Panc1 (cell line): Measurements from ENCODE around the gene SIRT7. TPM values are rescaled to one million over a fixed set of nuclear protein-coding genes. Genes with fewer than 3 reads are reported as not detected.
A peak's percentile ranks its signal among the peaks of the same experiment; 100 is the strongest.

Experiments
- ATAC-seq: fragments of 200-7000 bp; cut with Tn5 transposase; 2 replicates; pipeline ENCODE4 v1.9.1; 2020; ENCODE audit warnings: mild to moderate bottlenecking, moderate library complexity
- BruUV-seq: library from RNA; stranded (reverse); fragments of 400-500 nt; replicated peaks from 2 replicates; lab custom pipeline; 2021; lab: Mats Ljungman, UMichigan
- CTCF ChIA-PET: fragments of 300-600 bp; sonication (Branson Sonifier 250); formaldehyde crosslinking; loops from one replicate; lab custom pipeline; 2022; ENCODE audit warnings: antibody characterized with exemption; lab: Charles Lee
- POLR2A ChIA-PET: fragments of 300-600 bp; sonication (Branson Sonifier 250); formaldehyde crosslinking; loops from one replicate; lab custom pipeline; 2022; ENCODE audit warnings: antibody characterized with exemption; lab: Charles Lee
- DNase-seq: peaks from one replicate; pipeline ENCODE4 v3.0.0-alpha.2; 2010; ENCODE audit warnings: low read depth, low spot score
- H3K27ac ChIP-seq: 2 replicates; pipeline ENCODE4 v1.5.1; 2011; ENCODE audit warnings: mild to moderate bottlenecking, low read length, inconsistent platforms
- H3K27me3 ChIP-seq: fragments of 200-500 bp; sonication (Bioruptor generic); 2 replicates; pipeline ENCODE4 v1.6.0; 2014; ENCODE audit warnings: low read length, inconsistent platforms; ENCODE audit not compliant: control insufficient read depth, insufficient read depth
- H3K36me3 ChIP-seq: fragments of 200-500 bp; sonication (Bioruptor generic); 2 replicates; pipeline ENCODE4 v1.5.1; 2014; ENCODE audit warnings: inconsistent platforms, mild to moderate bottlenecking, low read length, moderate library complexity; ENCODE audit not compliant: control insufficient read depth, insufficient read depth
- H3K4me1 ChIP-seq: 2 replicates; pipeline ENCODE4 v1.5.1; 2011; ENCODE audit warnings: inconsistent platforms, mild to moderate bottlenecking, low read length, moderate library complexity; ENCODE audit not compliant: control insufficient read depth, insufficient read depth
- H3K4me3 ChIP-seq, 2 experiments: 2 replicates each; pipeline ENCODE4 v1.5.1; 2011 to 2012; ENCODE audit warnings: low read depth in 2 of 2, low read length in 2 of 2, mild to moderate bottlenecking in 2 of 2, inconsistent platforms in 1 of 2, moderate library complexity in 1 of 2
- H3K9me3 ChIP-seq: fragments of 200-500 bp; sonication (Bioruptor generic); 2 replicates; pipeline ENCODE4 v1.5.1; 2014; ENCODE audit warnings: low read depth, mild to moderate bottlenecking, inconsistent platforms, low read length, moderate library complexity; ENCODE audit not compliant: control insufficient read depth, insufficient read depth
- CTCF ChIP-seq: fragments of 450-650 bp; IDR thresholded peaks from 2 replicates; pipeline ENCODE4 v1.5.1; 2017; ENCODE audit warnings: mild to moderate bottlenecking
- POLR2AphosphoS5 ChIP-seq: IDR thresholded peaks from 2 replicates; pipeline ENCODE4 v1.6.1; 2012; ENCODE audit warnings: mild to moderate bottlenecking, low read depth, low read length, moderate library complexity
- REST ChIP-seq, 2 experiments: IDR thresholded peaks; 2 replicates each; pipeline ENCODE4 v1.6.1; 2011 to 2012; ENCODE audit warnings: low read depth in 2 of 2, control low read depth in 1 of 2, low read length in 1 of 2, mild to moderate bottlenecking in 1 of 2, moderate library complexity in 1 of 2; ENCODE audit not compliant: insufficient read depth in 1 of 2
- SIN3A ChIP-seq: IDR thresholded peaks from 2 replicates; pipeline ENCODE4 v1.6.1; 2012; ENCODE audit warnings: low read depth, mild to moderate bottlenecking, low read length, moderate library complexity, borderline replicate concordance; ENCODE audit not compliant: insufficient read depth
- TCF7L2 ChIP-seq: IDR thresholded peaks from 2 replicates; pipeline ENCODE4 v1.6.1; 2011; ENCODE audit warnings: mild to moderate bottlenecking, low read depth, low read length, inconsistent platforms
- in situ Hi-C: cut with HindIII; loops from 2 replicates; pipeline ENCODE4 v1.10.0; 2016; ENCODE audit warnings: low sequenced_read_pairs, low pct_unique_long_range_greater_than_20kb
- intact Hi-C: fragments of 100-400 bp; cut with micrococcal nuclease; formaldehyde crosslinking; loops from one replicate; pipeline ENCODE4 v1.10.0; 2022; ENCODE audit not compliant: unreplicated experiment
- total RNA-seq: library from RNA; stranded (reverse); gene quantifications from one replicate; pipeline ENCODE4 v1.2.1, GENCODE V29; 2021; ENCODE audit not compliant: unreplicated experiment

Gene SIRT7
- total RNA-seq, 1 experiment from 2014 or later: 82.5 TPM

- no peak for DNase-seq
- in situ Hi-C loops: no loop called here
- Histone ChIP-seq H3K4me3 (peak overlapping the region; percentile 77 to 93), H3K27ac (peak overlapping the region; percentile 98), H3K4me1 (peaks cover 54% of the 10 kb centered on the region), H3K9me3 (no peaks in the 10 kb centered on the region), H3K27me3 (no peaks in the 10 kb centered on the region), H3K36me3 (peaks cover 9% of the 10 kb centered on the region; the same call in 1 of the 2 replicates)
- ATAC-seq: peak; percentile 9
- BruUV-seq: no TSS peak
- intact Hi-C loops: loop anchor here (10.0 kb wide), 1 partner anchor 155 kb away; the partner anchor contains the start of genes CENPX and LRRC45
- TF ChIP-seq REST (IDR thresholded peaks at IDR 0.05; ENCODE audit: insufficient read depth in 1 of 2, low read depth in 2 of 2, low read length in 1 of 2): no peak
- TF ChIP-seq CTCF: peak; percentile 99
- peak; percentile 81; the same call in 1 of the 2 replicates for TF ChIP-seq SIN3A
- 0 out of 2 replicates have a peak, but pooled peaks have one; percentile 4 for TF ChIP-seq TCF7L2
- no peak for TF ChIP-seq POLR2AphosphoS5
- ChIA-PET CTCF (interaction anchor here (0.6 kb wide), 1 partner anchor 474 kb away, joined by 7 read pairs; no protein-coding TSS in a partner anchor), POLR2A (interaction anchor here (0.9 kb wide), 2 partner anchors 56 to 150 kb away, joined by 3 read pairs; no protein-coding TSS in a partner anchor)
Observed at GRCh38 chr17:81869221-81870130, 48.5 kb downstream of the SIRT7 start.

GRCh38 chr17:81868674-81869220, 49.2 kb downstream of the SIRT7 start:
- CTCF ChIA-PET: no interaction called here
- Histone ChIP-seq H3K9me3 (no peaks in the 10 kb centered on the region), H3K27me3 (no peaks in the 10 kb centered on the region), H3K4me1 (peaks cover 57% of the 10 kb centered on the region), H3K4me3 (peak overlapping the region; percentile 77 to 93), H3K36me3 (peaks cover 9% of the 10 kb centered on the region; the same call in 1 of the 2 replicates), H3K27ac (peak overlapping the region; percentile 98)
- TF ChIP-seq CTCF (no peak), SIN3A (peak; percentile 68; the same call in 1 of the 2 replicates), POLR2AphosphoS5 (peak; percentile 66), REST (IDR thresholded peaks at IDR 0.05; ENCODE audit: insufficient read depth in 1 of 2, low read depth in 2 of 2, low read length in 1 of 2) (no peak)
- POLR2A ChIA-PET: interaction anchor here (0.9 kb wide), 1 partner anchor 56 kb away, joined by 3 read pairs; no protein-coding TSS in a partner anchor
- in situ Hi-C loops: no loop called here
- DNase-seq (no peak), ATAC-seq (peak; percentile 32)
- intact Hi-C loops: loop anchor here (10.0 kb wide), 1 partner anchor 156 kb away; the partner anchor contains the start of genes CENPX and LRRC45
- TSS peak; percentile 92 for BruUV-seq
